Liver (tissue), 3 donors: ENCODE data around the gene NPIPA1.
"Not testable (repeated sequence)": the region's sequence is repeated elsewhere in the genome, so short reads cannot be mapped to it uniquely, and the experiment has no call there.

Experiments used
- JUND ChIP-seq, 2 donors: IDR thresholded peaks; 2 replicates each; pipeline ENCODE4 v1.6.1; 2016; ENCODE audit warnings: antibody characterized with exemption in 2 of 2
- TAF1 ChIP-seq: conservative IDR thresholded peaks from 2 replicates; pipeline ENCODE4 v1.6.1; 2016; ENCODE audit warnings: antibody characterized with exemption, mild to moderate bottlenecking
- YY1 ChIP-seq: IDR thresholded peaks from 2 replicates; pipeline ENCODE4 v1.6.1; 2016; ENCODE audit warnings: antibody characterized with exemption, mild to moderate bottlenecking
- TF ChIP-seq, protein P1 (sequence below): fragments of 150-350 bp; IDR thresholded peaks from 2 replicates; pipeline ENCODE4 v1.5.1; 2017; ENCODE audit warnings: improper control_type of control experiment, low read depth, low read length; ENCODE audit not compliant: missing input control
- donor health status: healthy.
- donor health status: healthy.

DNA sequence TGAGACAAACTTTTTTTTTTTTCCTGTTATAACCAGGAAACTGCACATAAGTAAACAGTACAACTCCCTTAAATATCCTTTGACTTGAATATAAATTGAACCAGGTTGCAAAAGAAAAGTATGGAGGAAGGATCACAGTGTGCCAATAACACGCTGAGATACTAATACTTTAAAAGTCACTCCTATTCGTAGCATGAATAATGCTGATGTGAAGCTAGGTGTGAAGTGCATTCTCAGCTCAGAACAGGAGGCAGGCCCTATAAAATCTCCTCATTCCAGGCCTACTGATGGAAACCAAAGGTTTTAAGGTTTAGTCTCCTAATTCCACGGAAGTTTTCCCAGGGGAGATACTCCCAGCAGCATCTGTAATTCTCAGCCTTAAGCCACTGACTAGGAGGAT, 62.6 kb downstream of the NPIPA1 start:
- TF ChIP-seq, protein P1, sequence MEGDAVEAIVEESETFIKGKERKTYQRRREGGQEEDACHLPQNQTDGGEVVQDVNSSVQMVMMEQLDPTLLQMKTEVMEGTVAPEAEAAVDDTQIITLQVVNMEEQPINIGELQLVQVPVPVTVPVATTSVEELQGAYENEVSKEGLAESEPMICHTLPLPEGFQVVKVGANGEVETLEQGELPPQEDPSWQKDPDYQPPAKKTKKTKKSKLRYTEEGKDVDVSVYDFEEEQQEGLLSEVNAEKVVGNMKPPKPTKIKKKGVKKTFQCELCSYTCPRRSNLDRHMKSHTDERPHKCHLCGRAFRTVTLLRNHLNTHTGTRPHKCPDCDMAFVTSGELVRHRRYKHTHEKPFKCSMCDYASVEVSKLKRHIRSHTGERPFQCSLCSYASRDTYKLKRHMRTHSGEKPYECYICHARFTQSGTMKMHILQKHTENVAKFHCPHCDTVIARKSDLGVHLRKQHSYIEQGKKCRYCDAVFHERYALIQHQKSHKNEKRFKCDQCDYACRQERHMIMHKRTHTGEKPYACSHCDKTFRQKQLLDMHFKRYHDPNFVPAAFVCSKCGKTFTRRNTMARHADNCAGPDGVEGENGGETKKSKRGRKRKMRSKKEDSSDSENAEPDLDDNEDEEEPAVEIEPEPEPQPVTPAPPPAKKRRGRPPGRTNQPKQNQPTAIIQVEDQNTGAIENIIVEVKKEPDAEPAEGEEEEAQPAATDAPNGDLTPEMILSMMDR, result not testable (repeated sequence)
- not testable (repeated sequence) for TF ChIP-seq TAF1; YY1; JUND (IDR thresholded peaks at IDR 0.05)
